ENCODE measurements around the gene CRACR2B. TPM values are rescaled to one million over a fixed set of nuclear protein-coding genes. Genes with fewer than 3 reads are reported as not detected.

The CRACR2B gene
- total and polyA plus RNA-seq, 2 of the 13 experiments (the other 11 are each of a cell fraction or from before 2014, with no cell fraction given) = 14.9 to 21.0 TPM

GRCh38 chr11:832529-833113, 4.9 kb downstream of the CRACR2B start, which contains the start of gene CD151 (continued):
- TF ChIP-seq HOXA9 (CRISPR knock-in tag; IDR thresholded peaks at IDR 0.05; ENCODE audit: borderline replicate concordance) (no peak), RFX5 (IDR thresholded peaks at IDR 0.05; ENCODE audit: low read depth, low read length) (no peak), ZBED4 (CRISPR knock-in tag; IDR thresholded peaks at IDR 0.05; ENCODE audit: borderline replicate concordance) (no peak), EZH2 (conservative IDR thresholded peaks at IDR 0.05; ENCODE audit: low read depth, low read length) (no peak), ZBTB8A (CRISPR knock-in tag; IDR thresholded peaks at IDR 0.05; ENCODE audit: borderline replicate concordance, low read depth) (no peak), HCFC1 (IDR thresholded peaks at IDR 0.05; ENCODE audit: low read depth, low read length) (no peak), ZNF597 (CRISPR knock-in tag; IDR thresholded peaks at IDR 0.05) (no peak), ZNF496 (CRISPR knock-in tag; IDR thresholded peaks at IDR 0.05; ENCODE audit: insufficient replicate concordance) (no peak), ZNF782 (CRISPR knock-in tag; IDR thresholded peaks at IDR 0.05; ENCODE audit: borderline replicate concordance) (no peak), BCL3 (CRISPR knock-in tag; IDR thresholded peaks at IDR 0.05) (no peak), ZBTB34 (CRISPR knock-in tag; IDR thresholded peaks at IDR 0.05) (no peak), CREM (IDR thresholded peaks at IDR 0.05) (no peak), CREM (CRISPR knock-in tag; IDR thresholded peaks at IDR 0.05) (no peak), ZNF816 (CRISPR knock-in tag; IDR thresholded peaks at IDR 0.05; ENCODE audit: borderline replicate concordance) (no peak)
- TF ChIP-seq, protein P1, sequence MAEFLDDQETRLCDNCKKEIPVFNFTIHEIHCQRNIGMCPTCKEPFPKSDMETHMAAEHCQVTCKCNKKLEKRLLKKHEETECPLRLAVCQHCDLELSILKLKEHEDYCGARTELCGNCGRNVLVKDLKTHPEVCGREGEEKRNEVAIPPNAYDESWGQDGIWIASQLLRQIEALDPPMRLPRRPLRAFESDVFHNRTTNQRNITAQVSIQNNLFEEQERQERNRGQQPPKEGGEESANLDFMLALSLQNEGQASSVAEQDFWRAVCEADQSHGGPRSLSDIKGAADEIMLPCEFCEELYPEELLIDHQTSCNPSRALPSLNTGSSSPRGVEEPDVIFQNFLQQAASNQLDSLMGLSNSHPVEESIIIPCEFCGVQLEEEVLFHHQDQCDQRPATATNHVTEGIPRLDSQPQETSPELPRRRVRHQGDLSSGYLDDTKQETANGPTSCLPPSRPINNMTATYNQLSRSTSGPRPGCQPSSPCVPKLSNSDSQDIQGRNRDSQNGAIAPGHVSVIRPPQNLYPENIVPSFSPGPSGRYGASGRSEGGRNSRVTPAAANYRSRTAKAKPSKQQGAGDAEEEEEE (CRISPR knock-in tag; IDR thresholded peaks at IDR 0.05; ENCODE audit: borderline replicate concordance) = no peak
- TF ChIP-seq, protein P2, sequence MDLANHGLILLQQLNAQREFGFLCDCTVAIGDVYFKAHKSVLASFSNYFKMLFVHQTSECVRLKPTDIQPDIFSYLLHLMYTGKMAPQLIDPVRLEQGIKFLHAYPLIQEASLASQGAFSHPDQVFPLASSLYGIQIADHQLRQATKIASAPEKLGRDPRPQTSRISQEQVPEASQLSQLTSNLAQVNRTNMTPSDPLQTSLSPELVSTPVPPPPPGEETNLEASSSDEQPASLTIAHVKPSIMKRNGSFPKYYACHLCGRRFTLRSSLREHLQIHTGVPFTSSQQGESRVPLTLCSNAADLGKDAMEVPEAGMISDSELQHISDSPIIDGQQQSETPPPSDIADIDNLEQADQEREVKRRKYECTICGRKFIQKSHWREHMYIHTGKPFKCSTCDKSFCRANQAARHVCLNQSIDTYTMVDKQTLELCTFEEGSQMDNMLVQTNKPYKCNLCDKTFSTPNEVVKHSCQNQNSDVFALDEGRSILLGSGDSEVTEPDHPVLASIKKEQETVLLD (CRISPR knock-in tag; IDR thresholded peaks at IDR 0.05; ENCODE audit: low read depth) = no peak

Measured in HepG2 (cell line).